ENCODE results near the gene KISS1. TPM values are rescaled to one million over a fixed set of nuclear protein-coding genes. Genes with fewer than 3 reads are reported as not detected.

The KISS1 gene
- total RNA-seq, 2 donors from 2014 or later = not detected

DNA sequence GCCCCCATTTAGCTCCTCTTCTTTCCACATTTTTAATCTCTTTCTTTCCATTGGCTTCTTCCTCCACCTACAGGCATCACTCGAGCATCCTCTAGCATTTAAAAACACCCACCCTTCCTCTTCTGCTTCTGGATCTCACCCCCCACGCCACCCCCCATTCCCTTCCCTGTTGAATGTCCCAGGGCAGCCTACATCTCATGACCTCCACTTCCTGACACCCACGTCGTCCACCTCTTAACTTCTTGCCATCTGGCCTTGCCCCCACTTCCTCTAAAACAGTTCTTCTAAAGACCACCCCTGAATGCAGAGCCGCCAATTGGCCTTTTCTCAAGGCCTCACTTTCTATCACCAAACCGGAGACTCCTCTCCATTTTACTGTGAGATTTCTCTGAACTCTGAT lies 38.3 kb downstream of the KISS1 start:
- peaks cover 5% of the 10 kb centered on the region for H3K4me1 ChIP-seq
- 60 to 63% methylated on average over 6 of the region's 6 CpGs for WGBS, 2 donors
- H3K4me3 ChIP-seq = no peak overlapping the region
- no peak overlapping the region for H3K27ac ChIP-seq
- H3K27me3 ChIP-seq = no peaks in the 10 kb centered on the region
- intact Hi-C loops (cut with DNase I) = no loop called here
- no peaks in the 10 kb centered on the region for H3K9me3 ChIP-seq
- ATAC-seq (no peak), DNase-seq (no peak)
- no peaks in the 10 kb centered on the region for H3K36me3 ChIP-seq (replicated peaks in 1 of 2; ENCODE audit: insufficient read depth in 1 of 2, low read depth in 2 of 2)
- TF ChIP-seq CTCF (IDR thresholded peaks at IDR 0.05) (no peak), POLR2A (IDR thresholded peaks at IDR 0.05) (no peak)

GRCh38 chr1:204155881-204156280 lies 40.4 kb downstream of the KISS1 start:
- H3K27me3 ChIP-seq = no peaks in the 10 kb centered on the region
- no peak overlapping the region for H3K4me3 ChIP-seq
- TF ChIP-seq CTCF (IDR thresholded peaks at IDR 0.05) (no peak), POLR2A (IDR thresholded peaks at IDR 0.05) (no peak)
- H3K36me3 ChIP-seq (replicated peaks in 1 of 2; ENCODE audit: insufficient read depth in 1 of 2, low read depth in 2 of 2) = no peaks in the 10 kb centered on the region
- DNase-seq (no peak), ATAC-seq (no peak)
- no peaks in the 10 kb centered on the region for H3K9me3 ChIP-seq
- H3K27ac ChIP-seq = no peak overlapping the region
- H3K4me1 ChIP-seq = peaks cover 14% of the 10 kb centered on the region
- WGBS, 2 donors = 84 to 85% methylated on average over 10 of the region's 10 CpGs
- intact Hi-C loops (cut with DNase I) = no loop called here

GRCh38 chr1:204154568-204155255 lies 41.6 kb downstream of the KISS1 start:
- DNase-seq (no peak), ATAC-seq (no peak)
- H3K4me3 ChIP-seq = no peak overlapping the region
- no peaks in the 10 kb centered on the region for H3K27me3 ChIP-seq
- H3K9me3 ChIP-seq = no peaks in the 10 kb centered on the region
- peaks cover 23% of the 10 kb centered on the region for H3K4me1 ChIP-seq
- no peak for TF ChIP-seq POLR2A (IDR thresholded peaks at IDR 0.05)
- TF ChIP-seq CTCF (IDR thresholded peaks at IDR 0.05) = no peak
- 75 to 87% methylated on average over 14 to 15 of the region's 15 CpGs for WGBS, 2 donors
- intact Hi-C loops (cut with DNase I) = no loop called here
- no peak overlapping the region for H3K27ac ChIP-seq
- H3K36me3 ChIP-seq (replicated peaks in 1 of 2; ENCODE audit: insufficient read depth in 1 of 2, low read depth in 2 of 2) = no peaks in the 10 kb centered on the region

GRCh38 chr1:204153667-204154066 lies 42.6 kb downstream of the KISS1 start:
- ATAC-seq = no peak
- H3K9me3 ChIP-seq = no peaks in the 10 kb centered on the region
- H3K27me3 ChIP-seq = no peaks in the 10 kb centered on the region
- TF ChIP-seq CTCF (IDR thresholded peaks at IDR 0.05) (no peak), POLR2A (IDR thresholded peaks at IDR 0.05) (no peak)
- no peaks in the 10 kb centered on the region for H3K36me3 ChIP-seq (replicated peaks in 1 of 2; ENCODE audit: insufficient read depth in 1 of 2, low read depth in 2 of 2)
- intact Hi-C loops (cut with DNase I) = no loop called here
- H3K4me3 ChIP-seq = no peak overlapping the region
- H3K27ac ChIP-seq = no peak overlapping the region
- peaks cover 23% of the 10 kb centered on the region for H3K4me1 ChIP-seq
- 87 to 94% methylated on average over 5 of the region's 5 CpGs for WGBS, 2 donors
- DNase-seq = no peak

Data from body of pancreas (tissue), 4 donors.